Measurements from ENCODE around the gene PTH1R. TPM values are rescaled to one million over a fixed set of nuclear protein-coding genes. Genes with fewer than 3 reads are reported as not detected.

PTH1R gene
- polyA plus RNA-seq, 2 of the 4 experiments (the other 2 are of a cell fraction), result 0.45 to 0.53 TPM

DNA sequence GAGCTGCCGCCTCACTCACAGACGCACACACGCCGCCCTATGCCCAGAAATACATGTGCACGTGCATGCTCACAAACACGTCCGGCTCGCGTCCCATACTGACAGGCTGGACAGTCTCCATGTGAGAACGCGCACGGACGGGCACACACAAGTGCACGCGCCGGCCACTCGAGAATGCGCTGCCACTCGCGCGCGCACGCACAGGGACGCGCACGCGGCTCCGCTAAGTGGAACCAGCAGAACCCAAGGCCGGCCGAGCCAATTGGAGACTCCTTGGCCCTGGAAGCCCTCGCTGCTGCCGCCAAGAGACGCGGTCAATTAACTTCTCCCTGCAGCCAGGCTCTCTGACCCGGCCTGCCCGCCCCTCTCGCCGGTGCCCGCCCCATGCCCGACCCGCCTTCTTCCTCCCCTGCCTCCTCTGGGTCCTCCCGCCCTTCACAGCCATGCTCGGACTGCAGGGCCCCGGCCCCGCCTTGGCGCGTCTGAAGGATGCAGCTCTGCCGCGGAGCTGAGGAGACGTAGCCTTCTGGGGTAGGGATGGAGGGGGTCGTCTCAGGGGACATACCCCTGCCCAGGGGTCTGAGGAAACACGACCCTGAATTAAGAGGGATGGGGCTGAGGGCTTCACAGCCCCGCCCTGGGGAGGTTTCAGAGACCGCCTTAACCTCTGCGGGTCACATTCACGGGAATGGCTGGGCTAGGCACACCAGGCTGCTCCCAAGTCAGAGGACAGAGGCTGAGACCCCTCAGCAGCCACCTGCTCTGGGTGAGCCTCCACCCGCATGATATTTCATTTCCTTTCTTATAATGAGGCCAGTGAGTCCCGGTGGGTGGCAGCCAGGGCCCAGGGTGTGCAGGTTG lies 15.0 kb downstream of the PTH1R start (continued):
- TF ChIP-seq ZFP36 (IDR thresholded peaks at IDR 0.05; ENCODE audit: borderline replicate concordance, partially characterized antibody), result no peak

GRCh38 chr3:46893146-46893748 lies 15.7 kb downstream of the PTH1R start:
- FAIRE-seq (no peak), ATAC-seq (no peak), DNase-seq (ENCODE audit: low read depth in 1 of 2, low spot score in 1 of 2) (no peak)
- Histone ChIP-seq H3K4me1 (peaks cover 9% of the 10 kb centered on the region; the same call in 1 of the 3 replicates), H3K27ac (peak overlapping the region in 1 of 2 experiments; percentile 75; a peak in 3 of 6 replicates), H3K4me2 (peak overlapping the region; percentile 83; the same call in 2 of the 3 replicates), H3K9me3 (no peaks in the 10 kb centered on the region), H3K4me3 (no peak overlapping the region)
- TF ChIP-seq KDM5A (IDR thresholded peaks at IDR 0.05) (no peak), MYC (IDR thresholded peaks at IDR 0.05; ENCODE audit: borderline replicate concordance, low read length) (no peak), USF2 (IDR thresholded peaks at IDR 0.05) (no peak), NR3C1 (IDR thresholded peaks at IDR 0.05) (no peak), MAZ (IDR thresholded peaks at IDR 0.05; ENCODE audit: borderline replicate concordance, low read depth, low read length) (no peak), ZNF302 (CRISPR knock-in tag; IDR thresholded peaks at IDR 0.05) (no peak), CBX8 (IDR thresholded peaks at IDR 0.05) (no peak), RFX5 (IDR thresholded peaks at IDR 0.05) (no peak), CEBPB (IDR thresholded peaks at IDR 0.05) (no peak), NPAS2 (CRISPR knock-in tag; IDR thresholded peaks at IDR 0.05; ENCODE audit: borderline replicate concordance) (no peak), FOSB (CRISPR knock-in tag; IDR thresholded peaks at IDR 0.05) (no peak), MAX (IDR thresholded peaks at IDR 0.05) (no peak), TFCP2L1 (CRISPR knock-in tag; IDR thresholded peaks at IDR 0.05) (no peak), SREBF2 (IDR thresholded peaks at IDR 0.05) (no peak), KDM1A (IDR thresholded peaks at IDR 0.05; ENCODE audit: low read depth) (no peak), POLR2AphosphoS2 (conservative IDR thresholded peaks at IDR 0.05; ENCODE audit: low read length) (no peak), HOXA7 (CRISPR knock-in tag; IDR thresholded peaks at IDR 0.05) (no peak), ZFP36 (IDR thresholded peaks at IDR 0.05; ENCODE audit: borderline replicate concordance, partially characterized antibody) (no peak)
- 73% methylated on average over 4 of the region's 6 CpGs for WGBS (ENCODE audit: missing lambda C conversion rate)
- CTCF ChIA-PET, result interaction anchor here (4.2 to 5.3 kb wide), 2 partner anchors 27 to 185 kb away, joined by 27 to 46 read pairs; no protein-coding TSS in a partner anchor
- POLR2A ChIA-PET, result interaction anchor here (0.6 kb wide), 1 partner anchor 84 kb away, joined by 5 read pairs; no protein-coding TSS in a partner anchor

GRCh38 chr3:46893763-46894162 lies 16.2 kb downstream of the PTH1R start:
- Histone ChIP-seq H3K4me1 (peaks cover 9% of the 10 kb centered on the region; the same call in 1 of the 3 replicates), H3K27ac (no peak overlapping the region), H3K9me3 (no peaks in the 10 kb centered on the region), H3K4me3 (no peak overlapping the region), H3K4me2 (no peak overlapping the region)
- no peak for ATAC-seq
- ChIA-PET POLR2A (interaction anchor here (0.6 kb wide), 1 partner anchor 83 kb away, joined by 5 read pairs; no protein-coding TSS in a partner anchor), CTCF (interaction anchor here (1.4 to 5.3 kb wide), 3 partner anchors 27 to 186 kb away, joined by 3 to 46 read pairs (median 27); partner anchors contain the start of gene MYL3)
- TF ChIP-seq EP300 (IDR thresholded peaks at IDR 0.05) (no peak), SREBF2 (IDR thresholded peaks at IDR 0.05) (no peak), JUN (IDR thresholded peaks at IDR 0.05) (no peak), SMC3 (IDR thresholded peaks at IDR 0.05) (no peak), MAX (IDR thresholded peaks at IDR 0.05) (no peak), HOXA7 (CRISPR knock-in tag; IDR thresholded peaks at IDR 0.05) (no peak), RCOR1 (IDR thresholded peaks at IDR 0.05; ENCODE audit: low read depth, low read length) (no peak), RFX5 (IDR thresholded peaks at IDR 0.05) (no peak), KDM5A (IDR thresholded peaks at IDR 0.05) (no peak), RAD21 (conservative IDR thresholded peaks at IDR 0.05 in 1 of 2, IDR thresholded peaks at IDR 0.05 in 1 of 2) (no peak), POLR2AphosphoS2 (conservative IDR thresholded peaks at IDR 0.05; ENCODE audit: low read length) (no peak), ZNF302 (CRISPR knock-in tag; IDR thresholded peaks at IDR 0.05) (no peak), HOXB13 (CRISPR knock-in tag; IDR thresholded peaks at IDR 0.05; ENCODE audit: low read depth) (no peak), ATOH8 (CRISPR knock-in tag; IDR thresholded peaks at IDR 0.05; ENCODE audit: low read depth) (no peak), GATA3 (IDR thresholded peaks at IDR 0.05; ENCODE audit: borderline replicate concordance) (no peak), NFE2L2 (conservative IDR thresholded peaks at IDR 0.05; ENCODE audit: low read length) (no peak)
- DNase-seq (ENCODE audit: low read depth in 1 of 2, low spot score in 1 of 2), result no peak
- FAIRE-seq, result no peak
- WGBS (ENCODE audit: missing lambda C conversion rate), result 92% methylated on average over 5 of the region's 9 CpGs
